HG03439 (cell line): ENCODE measurements around the gene TSPAN4.

ENCODE experiments used
- ATAC-seq: cut with Tn5 transposase; IDR thresholded peaks from one replicate; pipeline ENCODE4 v1.9.1; 2021; ENCODE audit warnings: mild to moderate bottlenecking, moderate library complexity; ENCODE audit not compliant: unreplicated experiment

TSPAN4 gene

GRCh38 chr11:821512-822371 is 20.9 kb upstream of the TSPAN4 start:
- no peak for ATAC-seq

- no peak for ATAC-seq
Observed at GRCh38 chr11:823441-824291, 19.0 kb upstream of the TSPAN4 start.

GRCh38 chr11:824292-824880 is 18.3 kb upstream of the TSPAN4 start:
- ATAC-seq, result no peak

- no peak for ATAC-seq
Observed at GRCh38 chr11:824942-825341, 17.7 kb upstream of the TSPAN4 start.

- ATAC-seq, result no peak
Observed at GRCh38 chr11:825366-826226, 17.1 kb upstream of the TSPAN4 start.

GRCh38 chr11:826227-826621 is 16.4 kb upstream of the TSPAN4 start:
- ATAC-seq, result no peak

GRCh38 chr11:826836-827145 is 15.9 kb upstream of the TSPAN4 start:
- ATAC-seq, result no peak

GRCh38 chr11:827146-827896 is 15.3 kb upstream of the TSPAN4 start:
- ATAC-seq, result peak; percentile 38

- no peak for ATAC-seq
Observed at GRCh38 chr11:827897-828192, 14.8 kb upstream of the TSPAN4 start, which contains the start of gene CRACR2B. Gene CRACR2B, plus strand, starts transcription at chr11:827919. Its CDS starts 689 bp downstream, at chr11:828608.

GRCh38 chr11:828506-829175 is 14.0 kb upstream of the TSPAN4 start:
- ATAC-seq, result no peak

- no peak for ATAC-seq
Observed at GRCh38 chr11:829176-829846, 13.3 kb upstream of the TSPAN4 start.

- no peak for ATAC-seq
Observed at GRCh38 chr11:829847-830294, 12.8 kb upstream of the TSPAN4 start.

- ATAC-seq, result peak; percentile 28
Observed at GRCh38 chr11:830295-831117, 12.1 kb upstream of the TSPAN4 start.

- no peak for ATAC-seq
Observed at GRCh38 chr11:831118-831864, 11.4 kb upstream of the TSPAN4 start.

- no peak for ATAC-seq
Observed at GRCh38 chr11:831961-832528, 10.6 kb upstream of the TSPAN4 start.

- ATAC-seq, result peak; percentile 42
Observed at GRCh38 chr11:832529-833113, 10.0 kb upstream of the TSPAN4 start, which contains the start of gene CD151. Gene CD151, plus strand, starts transcription at chr11:832952. Its CDS starts 3,118 bp downstream, at chr11:836070.
